ENCODE measurements around the gene DVL2.
"Not testable (repeated sequence)": the region's sequence is repeated elsewhere in the genome, so short reads cannot be mapped to it uniquely, and the experiment has no call there.

Gene DVL2

DNA sequence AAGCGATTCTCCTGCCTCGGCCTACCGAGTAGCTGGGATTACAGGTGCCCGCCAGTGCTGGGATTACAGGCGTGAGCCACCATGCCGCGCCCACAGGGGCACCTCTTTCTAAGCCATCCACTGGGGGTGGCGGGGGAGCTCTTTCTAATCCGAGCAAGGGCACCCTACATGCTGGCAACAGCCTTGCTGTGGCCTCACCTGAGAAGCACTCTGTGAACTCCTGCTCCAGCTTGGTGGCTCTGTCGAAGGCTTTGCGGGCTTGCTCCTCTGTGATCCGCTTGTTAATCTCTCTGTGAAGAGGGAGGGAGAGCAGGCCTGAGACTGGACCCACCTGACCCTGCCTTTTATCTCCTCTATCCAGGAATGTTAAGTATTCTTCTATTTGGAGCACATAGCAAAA is 43.2 kb downstream of the DVL2 start:
- Histone ChIP-seq H3K4me1 (no peaks in the 10 kb centered on the region), H3K4me3 (ENCODE audit: low read depth, low read length) (no peak overlapping the region), H3K9me3 (no peaks in the 10 kb centered on the region), H3K27me3 (no peaks in the 10 kb centered on the region), H3K36me3 (no peaks in the 10 kb centered on the region)
- no peak for DNase-seq
- TF ChIP-seq, protein P1, sequence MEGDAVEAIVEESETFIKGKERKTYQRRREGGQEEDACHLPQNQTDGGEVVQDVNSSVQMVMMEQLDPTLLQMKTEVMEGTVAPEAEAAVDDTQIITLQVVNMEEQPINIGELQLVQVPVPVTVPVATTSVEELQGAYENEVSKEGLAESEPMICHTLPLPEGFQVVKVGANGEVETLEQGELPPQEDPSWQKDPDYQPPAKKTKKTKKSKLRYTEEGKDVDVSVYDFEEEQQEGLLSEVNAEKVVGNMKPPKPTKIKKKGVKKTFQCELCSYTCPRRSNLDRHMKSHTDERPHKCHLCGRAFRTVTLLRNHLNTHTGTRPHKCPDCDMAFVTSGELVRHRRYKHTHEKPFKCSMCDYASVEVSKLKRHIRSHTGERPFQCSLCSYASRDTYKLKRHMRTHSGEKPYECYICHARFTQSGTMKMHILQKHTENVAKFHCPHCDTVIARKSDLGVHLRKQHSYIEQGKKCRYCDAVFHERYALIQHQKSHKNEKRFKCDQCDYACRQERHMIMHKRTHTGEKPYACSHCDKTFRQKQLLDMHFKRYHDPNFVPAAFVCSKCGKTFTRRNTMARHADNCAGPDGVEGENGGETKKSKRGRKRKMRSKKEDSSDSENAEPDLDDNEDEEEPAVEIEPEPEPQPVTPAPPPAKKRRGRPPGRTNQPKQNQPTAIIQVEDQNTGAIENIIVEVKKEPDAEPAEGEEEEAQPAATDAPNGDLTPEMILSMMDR (IDR thresholded peaks at IDR 0.05; ENCODE audit: low read depth, low read length), result no peak

GRCh38 chr17:7190276-7190917 is 43.9 kb downstream of the DVL2 start:
- H3K9me3 ChIP-seq, result no peaks in the 10 kb centered on the region
- H3K4me3 ChIP-seq (ENCODE audit: low read depth, low read length), result no peak overlapping the region
- TF ChIP-seq, protein P1 (IDR thresholded peaks at IDR 0.05; ENCODE audit: low read depth, low read length), result no peak
- H3K4me1 ChIP-seq, result no peaks in the 10 kb centered on the region
- no peak for DNase-seq
- H3K36me3 ChIP-seq, result no peaks in the 10 kb centered on the region
- H3K27me3 ChIP-seq, result no peaks in the 10 kb centered on the region

GRCh38 chr17:7186241-7186640 is 48.1 kb downstream of the DVL2 start:
- Histone ChIP-seq H3K4me3 (ENCODE audit: low read depth, low read length) (no peak overlapping the region), H3K36me3 (no peaks in the 10 kb centered on the region), H3K9me3 (no peaks in the 10 kb centered on the region), H3K4me1 (no peaks in the 10 kb centered on the region), H3K27me3 (no peaks in the 10 kb centered on the region)
- DNase-seq, result no peak
- TF ChIP-seq, protein P1 (IDR thresholded peaks at IDR 0.05; ENCODE audit: low read depth, low read length), result peak; percentile 14; the same call in 1 of the 2 replicates

DNA sequence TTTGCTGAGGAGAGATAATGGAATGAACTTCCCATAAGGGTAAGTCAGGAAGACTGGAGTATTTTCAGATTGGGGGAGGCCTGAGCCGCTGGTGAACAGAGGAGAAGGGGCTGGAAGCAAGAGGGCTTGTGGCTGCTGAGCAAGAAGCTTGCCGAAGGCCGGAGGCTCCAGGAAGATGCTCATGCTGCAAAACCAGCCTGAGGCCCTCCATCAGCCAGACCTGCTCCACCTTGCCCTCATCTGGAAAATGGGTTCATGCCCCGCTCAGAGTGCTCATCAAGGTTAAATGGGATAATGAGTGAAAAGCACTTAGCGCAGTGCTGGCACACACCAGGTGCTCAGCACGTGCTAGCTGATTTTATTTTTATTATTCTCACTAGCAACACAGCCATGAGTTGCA is 49.7 kb downstream of the DVL2 start:
- Histone ChIP-seq H3K4me1 (no peaks in the 10 kb centered on the region), H3K27me3 (no peaks in the 10 kb centered on the region), H3K4me3 (ENCODE audit: low read depth, low read length) (no peak overlapping the region), H3K9me3 (no peaks in the 10 kb centered on the region), H3K36me3 (no peaks in the 10 kb centered on the region)
- DNase-seq, result no peak
- TF ChIP-seq, protein P1 (IDR thresholded peaks at IDR 0.05; ENCODE audit: low read depth, low read length), result no peak

- TF ChIP-seq, protein P1 (IDR thresholded peaks at IDR 0.05; ENCODE audit: low read depth, low read length), result no peak
- Histone ChIP-seq H3K4me1 (no peaks in the 10 kb centered on the region), H3K4me3 (ENCODE audit: low read depth, low read length) (no peak overlapping the region), H3K9me3 (no peaks in the 10 kb centered on the region), H3K27me3 (no peaks in the 10 kb centered on the region), H3K36me3 (no peaks in the 10 kb centered on the region)
- DNase-seq, result no peak
These were observed 50.2 kb downstream of the DVL2 start for GRCh38 chr17:7184091-7184488.

DNA sequence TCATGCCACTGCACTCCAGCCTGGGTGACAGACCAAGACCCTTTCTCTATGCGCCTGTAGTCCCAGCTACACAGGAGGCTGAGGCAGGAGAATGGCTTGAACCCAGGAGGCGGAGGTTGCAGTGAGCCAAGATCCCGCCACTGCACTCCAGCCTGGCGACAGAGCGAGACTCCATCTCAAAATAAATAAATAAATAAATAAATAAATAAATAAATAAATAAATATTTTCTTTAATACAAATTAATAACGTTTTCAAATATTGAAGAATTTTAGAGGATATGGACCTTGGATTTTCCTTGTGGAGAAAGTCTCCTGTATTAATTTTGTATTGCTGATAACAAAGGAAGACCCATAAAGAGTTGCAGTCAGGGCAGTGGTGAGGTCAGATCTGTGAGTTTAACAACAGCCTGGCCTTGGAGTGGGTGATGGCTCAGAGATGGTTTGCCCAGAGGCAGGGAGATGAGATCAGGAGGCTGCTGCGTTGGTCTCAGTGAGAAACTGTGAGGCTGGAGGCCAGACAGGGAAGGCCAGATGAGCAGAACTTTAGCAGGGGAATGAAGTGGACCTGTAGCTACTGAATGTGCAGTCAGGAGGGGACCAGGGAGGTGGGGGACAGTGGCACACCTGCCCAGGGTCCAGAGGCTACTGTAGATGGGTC is 50.8 kb downstream of the DVL2 start:
- TF ChIP-seq, protein P1 (IDR thresholded peaks at IDR 0.05; ENCODE audit: low read depth, low read length), result no peak
- Histone ChIP-seq H3K36me3 (no peaks in the 10 kb centered on the region), H3K9me3 (no peaks in the 10 kb centered on the region), H3K4me3 (ENCODE audit: low read depth, low read length) (no peak overlapping the region), H3K27me3 (no peaks in the 10 kb centered on the region), H3K4me1 (no peaks in the 10 kb centered on the region)
- no peak for DNase-seq

GRCh38 chr17:7182101-7182500 is 52.2 kb downstream of the DVL2 start:
- H3K4me3 ChIP-seq (ENCODE audit: low read depth, low read length); DNase-seq; H3K36me3 ChIP-seq; H3K4me1 ChIP-seq; H3K9me3 ChIP-seq; H3K27me3 ChIP-seq: not testable (repeated sequence)
